A204.1 (cell line): ENCODE data around the gene KCNE4.

ENCODE experiments used
- FAIRE-seq: peaks from 2 replicates; lab custom pipeline; 2012; peaks lifted over from hg19 to GRCh38; lab: Jason Lieb, UNC

Gene KCNE4

GRCh38 chr2:223088866-223089265 is 36.9 kb downstream of the KCNE4 start:
- no peak for FAIRE-seq

GRCh38 chr2:223090039-223090438 is 38.0 kb downstream of the KCNE4 start:
- no peak for FAIRE-seq

GRCh38 chr2:223090540-223091235 is 38.7 kb downstream of the KCNE4 start:
- FAIRE-seq: peak; percentile 11

- no peak for FAIRE-seq
Observed at GRCh38 chr2:223092667-223093066, 40.7 kb downstream of the KCNE4 start.

GRCh38 chr2:223093436-223094241 is 41.6 kb downstream of the KCNE4 start:
- peak; percentile 16 for FAIRE-seq

GRCh38 chr2:223095207-223095606 is 43.2 kb downstream of the KCNE4 start:
- no peak for FAIRE-seq

- FAIRE-seq: no peak
Observed at GRCh38 chr2:223096235-223096970, 44.4 kb downstream of the KCNE4 start.

GRCh38 chr2:223097888-223098383 is 45.9 kb downstream of the KCNE4 start:
- no peak for FAIRE-seq

- FAIRE-seq: no peak
Observed at GRCh38 chr2:223099561-223099960, 47.6 kb downstream of the KCNE4 start.

GRCh38 chr2:223100061-223100511 is 48.1 kb downstream of the KCNE4 start:
- FAIRE-seq: no peak

GRCh38 chr2:223101340-223102039 is 49.5 kb downstream of the KCNE4 start:
- no peak for FAIRE-seq

- FAIRE-seq: no peak
Observed at GRCh38 chr2:223102040-223102400, 50.0 kb downstream of the KCNE4 start.

GRCh38 chr2:223102450-223102849 is 50.5 kb downstream of the KCNE4 start:
- no peak for FAIRE-seq

- no peak for FAIRE-seq
Observed at GRCh38 chr2:223104336-223105132, 52.5 kb downstream of the KCNE4 start.
